ENCODE results near the gene TACC2.

DNA sequence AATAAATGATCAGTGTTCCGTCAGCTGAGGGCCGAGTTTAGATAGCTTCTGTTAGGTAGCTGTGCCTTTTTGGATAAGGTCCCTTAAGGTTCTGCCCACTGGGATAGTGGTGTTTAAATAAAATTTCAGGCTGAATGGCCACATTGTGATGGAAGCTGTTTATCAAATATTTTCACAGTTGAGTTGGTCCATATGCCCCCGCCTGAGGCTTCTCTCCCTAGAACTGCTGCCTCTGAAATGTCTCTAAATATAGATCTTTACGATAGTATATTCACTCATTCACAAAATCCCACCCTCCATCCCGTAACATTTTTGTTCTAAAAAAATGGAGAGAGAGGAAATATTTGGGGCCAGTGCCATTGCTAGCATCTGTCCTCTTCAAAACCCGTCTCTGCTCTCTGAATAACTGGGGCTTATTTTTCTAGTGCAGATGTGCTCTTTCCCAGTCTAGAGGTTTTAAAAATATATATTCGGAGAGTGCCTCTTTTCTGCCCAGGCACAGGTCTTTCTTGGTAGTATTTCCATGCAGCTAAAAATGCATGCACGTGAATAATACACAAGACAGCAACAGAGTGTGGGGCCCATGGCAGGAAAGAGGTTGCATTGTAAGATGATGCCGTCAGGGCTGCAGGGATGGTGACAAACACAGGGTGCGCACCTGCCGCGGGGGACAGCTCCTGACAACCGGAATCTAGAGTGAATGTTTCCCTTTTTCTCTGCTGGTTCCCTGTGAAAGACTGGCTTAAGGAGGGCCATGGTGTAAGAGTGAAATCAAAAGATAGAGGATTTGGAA is 176.7 kb downstream of the TACC2 start:
- no peak for TF ChIP-seq POLR2AphosphoS5 (IDR thresholded peaks at IDR 0.05; ENCODE audit: control insufficient read depth, insufficient read depth, low read depth, low read length)
- TF ChIP-seq EZH2 (IDR thresholded peaks at IDR 0.05; ENCODE audit: borderline replicate concordance, low read depth, low read length) = no peak
- no peak for TF ChIP-seq JUND (IDR thresholded peaks at IDR 0.05; ENCODE audit: borderline replicate concordance, low read depth, low read length)
- TF ChIP-seq JUND (tag; IDR thresholded peaks at IDR 0.05; ENCODE audit: borderline replicate concordance, low read depth, low read length) = no peak
- no peak for TF ChIP-seq BHLHE40 (IDR thresholded peaks at IDR 0.05; ENCODE audit: low read length)
- no peak for TF ChIP-seq SRF (CRISPR knock-in tag; IDR thresholded peaks at IDR 0.05)
- TF ChIP-seq CTCF (IDR thresholded peaks at IDR 0.05 in 2 of 3, conservative IDR thresholded peaks at IDR 0.05 in 1 of 3; ENCODE audit: insufficient read depth in 2 of 3, low read depth in 1 of 3, low read length in 3 of 3) = no peak
- TF ChIP-seq, protein P1, sequence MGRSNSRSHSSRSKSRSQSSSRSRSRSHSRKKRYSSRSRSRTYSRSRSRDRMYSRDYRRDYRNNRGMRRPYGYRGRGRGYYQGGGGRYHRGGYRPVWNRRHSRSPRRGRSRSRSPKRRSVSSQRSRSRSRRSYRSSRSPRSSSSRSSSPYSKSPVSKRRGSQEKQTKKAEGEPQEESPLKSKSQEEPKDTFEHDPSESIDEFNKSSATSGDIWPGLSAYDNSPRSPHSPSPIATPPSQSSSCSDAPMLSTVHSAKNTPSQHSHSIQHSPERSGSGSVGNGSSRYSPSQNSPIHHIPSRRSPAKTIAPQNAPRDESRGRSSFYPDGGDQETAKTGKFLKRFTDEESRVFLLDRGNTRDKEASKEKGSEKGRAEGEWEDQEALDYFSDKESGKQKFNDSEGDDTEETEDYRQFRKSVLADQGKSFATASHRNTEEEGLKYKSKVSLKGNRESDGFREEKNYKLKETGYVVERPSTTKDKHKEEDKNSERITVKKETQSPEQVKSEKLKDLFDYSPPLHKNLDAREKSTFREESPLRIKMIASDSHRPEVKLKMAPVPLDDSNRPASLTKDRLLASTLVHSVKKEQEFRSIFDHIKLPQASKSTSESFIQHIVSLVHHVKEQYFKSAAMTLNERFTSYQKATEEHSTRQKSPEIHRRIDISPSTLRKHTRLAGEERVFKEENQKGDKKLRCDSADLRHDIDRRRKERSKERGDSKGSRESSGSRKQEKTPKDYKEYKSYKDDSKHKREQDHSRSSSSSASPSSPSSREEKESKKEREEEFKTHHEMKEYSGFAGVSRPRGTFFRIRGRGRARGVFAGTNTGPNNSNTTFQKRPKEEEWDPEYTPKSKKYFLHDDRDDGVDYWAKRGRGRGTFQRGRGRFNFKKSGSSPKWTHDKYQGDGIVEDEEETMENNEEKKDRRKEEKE (IDR thresholded peaks at IDR 0.05; ENCODE audit: borderline replicate concordance in 1 of 2, control insufficient read depth in 1 of 2, low read depth in 2 of 2, low read length in 1 of 2) = no peak
- TF ChIP-seq SMC3 (conservative IDR thresholded peaks at IDR 0.05; ENCODE audit: insufficient read depth, low read depth, low read length) = no peak
- TF ChIP-seq BRD4 (IDR thresholded peaks at IDR 0.05) = no peak
- no peak for TF ChIP-seq NFATC3 (IDR thresholded peaks at IDR 0.05)
- no peak for TF ChIP-seq POLR2A (conservative IDR thresholded peaks at IDR 0.05)
- TF ChIP-seq JUNB (CRISPR knock-in tag; conservative IDR thresholded peaks at IDR 0.05) = no peak
